HG03095 (cell line): ENCODE results near the gene POLA2.
"Not testable (repeated sequence)": the region's sequence is repeated elsewhere in the genome, so short reads cannot be mapped to it uniquely, and the experiment has no call there.

Source experiments
- ATAC-seq: cut with Tn5 transposase; IDR thresholded peaks from one replicate; pipeline ENCODE4 v1.9.1; 2021; ENCODE audit warnings: moderate library complexity; ENCODE audit not compliant: unreplicated experiment

POLA2 gene

GRCh38 chr11:65241134-65241533 is 20.6 kb upstream of the POLA2 start:
- ATAC-seq, result no peak

- no peak for ATAC-seq
These were observed 20.1 kb upstream of the POLA2 start for GRCh38 chr11:65241692-65242091.

- ATAC-seq, result no peak
These were observed 19.4 kb upstream of the POLA2 start for GRCh38 chr11:65242389-65242788.

GRCh38 chr11:65243797-65244196 is 18.0 kb upstream of the POLA2 start:
- no peak for ATAC-seq

GRCh38 chr11:65245046-65245445 is 16.7 kb upstream of the POLA2 start:
- not testable (repeated sequence) for ATAC-seq

GRCh38 chr11:65246506-65246905 is 15.3 kb upstream of the POLA2 start:
- no peak for ATAC-seq

- ATAC-seq, result not testable (repeated sequence)
These were observed 13.5 kb upstream of the POLA2 start for GRCh38 chr11:65248184-65248710.

- ATAC-seq, result no peak
These were observed 10.3 kb upstream of the POLA2 start for GRCh38 chr11:65251476-65251875.

GRCh38 chr11:65254724-65255123 is 7.0 kb upstream of the POLA2 start:
- ATAC-seq, result no peak

GRCh38 chr11:65258988-65259387 is 2.8 kb upstream of the POLA2 start:
- ATAC-seq, result no peak

GRCh38 chr11:65260302-65260701 is 1.5 kb upstream of the POLA2 start:
- no peak for ATAC-seq

GRCh38 chr11:65260756-65261590 is 789 bp upstream of the POLA2 start:
- no peak for ATAC-seq

GRCh38 chr11:65262381-65262680 is 569 bp downstream of the POLA2 start:
- ATAC-seq, result no peak

- no peak for ATAC-seq
These were observed 1.0 kb downstream of the POLA2 start for GRCh38 chr11:65262776-65263175.

GRCh38 chr11:65264747-65265146 is 3.0 kb downstream of the POLA2 start:
- ATAC-seq, result not testable (repeated sequence)

GRCh38 chr11:65266210-65266609 is 4.4 kb downstream of the POLA2 start:
- no peak for ATAC-seq

GRCh38 chr11:65274735-65275682 is 13.2 kb downstream of the POLA2 start:
- no peak for ATAC-seq

GRCh38 chr11:65275906-65276305 is 14.1 kb downstream of the POLA2 start:
- no peak for ATAC-seq

GRCh38 chr11:65277631-65278277 is 16.0 kb downstream of the POLA2 start:
- no peak for ATAC-seq

- ATAC-seq, result no peak
These were observed 16.6 kb downstream of the POLA2 start for GRCh38 chr11:65278356-65278755.

GRCh38 chr11:65279279-65279678 is 17.5 kb downstream of the POLA2 start:
- ATAC-seq, result no peak
